Body of pancreas (tissue), 4 donors: ENCODE measurements around the gene POLR2I.

Experiments
- CTCF ChIP-seq, 7 experiments: fragments of 450-650 bp in 4 of 7; fragments of 200-600 bp in 3 of 7; sonication (generic) in 3 of 7; IDR thresholded peaks; one replicate each; pipeline ENCODE4 v1.5.1; 2016 to 2019; ENCODE audit warnings: antibody characterized with exemption in 7 of 7
- POLR2A ChIP-seq, 3 donors: fragments of 450-650 bp; IDR thresholded peaks; one replicate each; pipeline ENCODE4 v1.6.1; 2016; ENCODE audit warnings: antibody characterized with exemption in 3 of 3, mild to moderate bottlenecking in 2 of 3

- TF ChIP-seq CTCF (IDR thresholded peaks at IDR 0.05) = no peak
- TF ChIP-seq POLR2A (IDR thresholded peaks at IDR 0.05) = no peak
Observed at GRCh38 chr19:36113425-36113824, 1.2 kb downstream of the POLR2I start.
